ENCODE data around the gene CPTP. TPM values are rescaled to one million over a fixed set of nuclear protein-coding genes. Genes with fewer than 3 reads are reported as not detected.

Gene CPTP
- total RNA-seq, 1 experiment from 2014 or later = 14.0 TPM

GRCh38 chr1:1338278-1338677, 13.7 kb downstream of the CPTP start:
- no CpG with 5 or more reads among the region's 36 CpGs for WGBS (ENCODE audit: extremely low coverage, insufficient read length, low lambda C conversion rate)
- H3K56ac ChIP-seq (ENCODE audit: insufficient read length, low read depth, low read length) = no peak overlapping the region
- no peak overlapping the region for H3K4ac ChIP-seq (ENCODE audit: low read depth, low read length)
- no peak overlapping the region for H3K9ac ChIP-seq (ENCODE audit: extremely low read depth, insufficient read length, low read length)
- no peak overlapping the region for H2BK12ac ChIP-seq (ENCODE audit: insufficient read length, low read depth, low read length)
- no peak overlapping the region for H2BK120ac ChIP-seq (ENCODE audit: low read depth, low read length, poor library complexity, severe bottlenecking)
- H3K79me1 ChIP-seq (ENCODE audit: insufficient read depth, low read depth, low read length, poor library complexity, severe bottlenecking) = no peaks in the 10 kb centered on the region
- no peaks in the 10 kb centered on the region for H3K4me1 ChIP-seq (ENCODE audit: insufficient read depth, low read length)
- no peak overlapping the region for H3K23ac ChIP-seq (ENCODE audit: insufficient read length, low read depth, low read length)
- H2AK5ac ChIP-seq (ENCODE audit: insufficient read length, low read length) = no peak overlapping the region
- H3K4me2 ChIP-seq (ENCODE audit: insufficient read depth, insufficient read length, low read length) = no peak overlapping the region
- no peak overlapping the region for H3K14ac ChIP-seq (ENCODE audit: insufficient read depth, low read length)
- no peaks in the 10 kb centered on the region for H3K9me3 ChIP-seq (ENCODE audit: control insufficient read depth, low read depth, low read length)
- Mint-ChIP-seq H3K27ac (no peak overlapping the region), H3K4me1 (no peaks in the 10 kb centered on the region), H3K9me3 (peaks cover 0 to 8% of the 10 kb centered on the region in 2 experiments; a peak in 3 of 5 replicates), H3K27me3 (ENCODE audit: low read depth) (no peaks in the 10 kb centered on the region), H3K36me3 (ENCODE audit: insufficient read depth in 1 of 3, low read depth in 3 of 3) (peaks cover 21 to 38% (median 31%) of the 10 kb centered on the region in 3 experiments), H3K4me3 (no peak overlapping the region)
- no peak overlapping the region for H2AFZ ChIP-seq (ENCODE audit: low read length)
- no peak overlapping the region for H4K8ac ChIP-seq (replicated peaks; ENCODE audit: insufficient read length, low read depth, low read length)
- H4K91ac ChIP-seq (ENCODE audit: insufficient read length, low read depth, low read length) = no peak overlapping the region
- H3K27me3 ChIP-seq (ENCODE audit: insufficient read depth, low read length) = no peaks in the 10 kb centered on the region
- H2BK5ac ChIP-seq (ENCODE audit: insufficient read length, low read length) = no peak overlapping the region
- TF ChIP-seq CTCF (conservative IDR thresholded peaks at IDR 0.05) = no peak
- H3K27ac ChIP-seq (ENCODE audit: insufficient read length, low read depth, low read length) = no peak overlapping the region
- H3K23me2 ChIP-seq (ENCODE audit: insufficient read length, low read depth, low read length, poor library complexity, severe bottlenecking) = no peaks in the 10 kb centered on the region
- H3K18ac ChIP-seq (ENCODE audit: insufficient read length, low read depth, low read length) = no peak overlapping the region
- DNase-seq = no peak
- no peak overlapping the region for H2BK20ac ChIP-seq (ENCODE audit: low read depth, low read length, poor library complexity, severe bottlenecking)
- no peak overlapping the region for H3T11ph ChIP-seq (ENCODE audit: low read length)
- no peaks in the 10 kb centered on the region for H3K79me2 ChIP-seq (ENCODE audit: insufficient read depth, low read length)
- H4K5ac ChIP-seq (ENCODE audit: insufficient read length, low read depth, low read length) = no peak overlapping the region
- no peaks in the 10 kb centered on the region for H4K20me1 ChIP-seq (ENCODE audit: control insufficient read depth, insufficient read depth, insufficient read length)
- no peak overlapping the region for H2BK15ac ChIP-seq (ENCODE audit: low read depth, low read length)
